H1 (cell line): ENCODE results near the gene NOP9. TPM values are rescaled to one million over a fixed set of nuclear protein-coding genes. Genes with fewer than 3 reads are reported as not detected.
A peak's percentile ranks its signal among the peaks of the same experiment; 100 is the strongest.

Experiments used
- CTCF ChIA-PET: fragments of 300-600 bp; sonication (Branson Sonifier 250); formaldehyde crosslinking; loops from one replicate; lab custom pipeline; 2021; ENCODE audit not compliant: partially characterized antibody; lab: Charles Lee
- POLR2A ChIA-PET: fragments of 300-600 bp; sonication (Branson Sonifier 250); formaldehyde crosslinking; loops from one replicate; lab custom pipeline; 2021; ENCODE audit warnings: inconsistent platforms; ENCODE audit not compliant: partially characterized antibody; lab: Charles Lee
- DNase-seq, 2 experiments: peaks; one replicate each; pipeline versions ENCODE4 v3.0.0 to v3.0.0-alpha.2; 2010 to 2022; ENCODE audit warnings: low spot score in 2 of 2, low read depth in 1 of 2, mixed read lengths in 1 of 2
- FAIRE-seq: peaks from 2 replicates; lab custom pipeline; 2011; peaks lifted over from hg19 to GRCh38; lab: Jason Lieb, UNC
- H2AFZ ChIP-seq: 2 replicates; pipeline ENCODE4 v1.8.1; 2012; ENCODE audit warnings: low read length, inconsistent platforms
- H2AK5ac ChIP-seq: 2 replicates; pipeline ENCODE4 v1.6.1; 2013; ENCODE audit warnings: low read depth, low read length
- H2BK120ac ChIP-seq: replicated peaks from 2 replicates; pipeline ENCODE3; 2013; ENCODE audit warnings: low read depth, low read length, inconsistent platforms
- H2BK12ac ChIP-seq: 2 replicates; pipeline ENCODE4 v1.6.1; 2013; ENCODE audit warnings: low read depth, low read length
- H2BK15ac ChIP-seq: 2 replicates; pipeline ENCODE4 v1.6.1; 2013; ENCODE audit warnings: low read length
- H2BK20ac ChIP-seq: 2 replicates; pipeline ENCODE4 v1.6.1; 2013; ENCODE audit warnings: low read length
- H2BK5ac ChIP-seq: 2 replicates; pipeline ENCODE4 v1.6.1; 2013; ENCODE audit warnings: low read depth, low read length
- H3K14ac ChIP-seq: 2 replicates; pipeline ENCODE4 v1.6.1; 2013; ENCODE audit warnings: inconsistent platforms; ENCODE audit not compliant: insufficient read length
- H3K18ac ChIP-seq: 2 replicates; pipeline ENCODE4 v1.6.1; 2013; ENCODE audit warnings: low read length; ENCODE audit errors: extremely low read depth
- H3K23ac ChIP-seq: 2 replicates; pipeline ENCODE4 v1.6.1; 2013; ENCODE audit warnings: inconsistent platforms; ENCODE audit not compliant: insufficient read length
- H3K23me2 ChIP-seq: 2 replicates; pipeline ENCODE4 v1.6.1; 2013; ENCODE audit warnings: low read depth, low read length
- H3K27ac ChIP-seq: 2 replicates; pipeline ENCODE4 v1.6.1; 2011; ENCODE audit warnings: low read depth, low read length, inconsistent platforms
- H3K27me3 ChIP-seq, 4 experiments: replicated peaks in 1 of 4; 1 replicate in 1 of 4; 2 replicates in 3 of 4; pipeline versions ENCODE4 v1.6.1 to v1.8.1; 2011 to 2013; ENCODE audit warnings: low read length in 3 of 4, mild to moderate bottlenecking in 3 of 4, inconsistent platforms in 2 of 4, mixed read lengths in 2 of 4, moderate library complexity in 1 of 4; ENCODE audit not compliant: control insufficient read depth in 3 of 4, insufficient read depth in 3 of 4; ENCODE audit errors: extremely low read depth in 1 of 4
- H3K36me3 ChIP-seq, 4 experiments: 2 replicates each; pipeline versions ENCODE4 v1.6.1 to v1.8.1; 2011 to 2013; ENCODE audit warnings: mild to moderate bottlenecking in 4 of 4, low read length in 3 of 4, moderate library complexity in 2 of 4, control low read depth in 1 of 4, inconsistent platforms in 1 of 4; ENCODE audit not compliant: insufficient read depth in 4 of 4, control insufficient read depth in 2 of 4
- H3K4ac ChIP-seq: replicated peaks from 2 replicates; pipeline ENCODE3; 2013; ENCODE audit warnings: low read length, low read depth, mixed read lengths, inconsistent platforms; ENCODE audit not compliant: insufficient read length
- H3K4me1 ChIP-seq, 4 experiments: replicated peaks in 1 of 4; 1 replicate in 1 of 4; 2 replicates in 3 of 4; pipeline versions ENCODE4 v1.6.1 to v1.8.1; 2011 to 2013; ENCODE audit warnings: low read length in 3 of 4, inconsistent platforms in 2 of 4, mixed read lengths in 1 of 4; ENCODE audit not compliant: insufficient read depth in 4 of 4, control insufficient read depth in 3 of 4
- H3K4me2 ChIP-seq, 2 experiments: 2 replicates each; pipeline versions ENCODE4 v1.6.1 to v1.8.1; 2011 to 2013; ENCODE audit warnings: low read depth in 2 of 2, low read length in 2 of 2, control low read depth in 1 of 2, inconsistent platforms in 1 of 2, mild to moderate bottlenecking in 1 of 2; ENCODE audit not compliant: insufficient read depth in 1 of 2
- H3K4me3 ChIP-seq, 4 experiments: fragments of 200-600, 300-600 bp in 1 of 4; sonication (generic), shearing (Covaris generic), sonication (Bioruptor Twin) in 1 of 4; 2 replicates each; pipeline versions ENCODE4 v1.5.1 to v1.8.1; 2011 to 2016; ENCODE audit warnings: low read length in 4 of 4, low read depth in 3 of 4, control low read depth in 2 of 4, inconsistent platforms in 2 of 4, mild to moderate bottlenecking in 2 of 4, mixed read lengths in 1 of 4, moderate library complexity in 1 of 4; ENCODE audit not compliant: insufficient read depth in 2 of 4; ENCODE audit errors: extremely low read depth in 1 of 4
- H3K56ac ChIP-seq: replicated peaks from 2 replicates; pipeline ENCODE3; 2013; ENCODE audit warnings: low read depth, mild to moderate bottlenecking, mixed read lengths, low read length, inconsistent platforms; ENCODE audit not compliant: insufficient read length
- H3K79me1 ChIP-seq: 2 replicates; pipeline ENCODE4 v1.6.1; 2013; ENCODE audit warnings: low read depth, low read length, control low read depth
- H3K79me2 ChIP-seq, 2 experiments: 2 replicates each; pipeline versions ENCODE4 v1.6.1 to v1.8.1; 2012 to 2013; ENCODE audit warnings: low read length in 2 of 2, mild to moderate bottlenecking in 2 of 2, inconsistent platforms in 1 of 2; ENCODE audit not compliant: insufficient read depth in 2 of 2, control insufficient read depth in 1 of 2
- H3K9ac ChIP-seq, 4 experiments: replicated peaks in 1 of 4; 1 replicate in 1 of 4; 2 replicates in 3 of 4; pipeline versions ENCODE4 v1.6.1 to v1.8.1; 2011 to 2013; ENCODE audit warnings: low read depth in 3 of 4, low read length in 3 of 4, control low read depth in 2 of 4, mild to moderate bottlenecking in 2 of 4, moderate library complexity in 2 of 4, inconsistent platforms in 1 of 4; ENCODE audit errors: extremely low read depth in 1 of 4
- H3K9me3 ChIP-seq, 2 experiments: 2 replicates each; pipeline versions ENCODE4 v1.6.1 to v1.8.1; 2012 to 2013; ENCODE audit warnings: mild to moderate bottlenecking in 2 of 2, moderate library complexity in 2 of 2, control low read depth in 1 of 2, inconsistent platforms in 1 of 2, low read depth in 1 of 2, low read length in 1 of 2, mixed read lengths in 1 of 2; ENCODE audit not compliant: insufficient read depth in 2 of 2
- H4K20me1 ChIP-seq, 2 experiments: replicated peaks in 1 of 2; 2 replicates each; pipeline versions ENCODE3 to v1.8.1; 2011 to 2013; ENCODE audit warnings: inconsistent platforms in 2 of 2, low read length in 2 of 2, mild to moderate bottlenecking in 1 of 2; ENCODE audit not compliant: insufficient read depth in 2 of 2, control insufficient read depth in 1 of 2
- H4K5ac ChIP-seq: 2 replicates; pipeline ENCODE4 v1.6.1; 2013; ENCODE audit warnings: low read length, low read depth, mixed read lengths, inconsistent platforms; ENCODE audit not compliant: insufficient read length
- H4K8ac ChIP-seq: 2 replicates; pipeline ENCODE4 v1.8.0; 2013; ENCODE audit warnings: mild to moderate bottlenecking, moderate library complexity, low read length, inconsistent platforms; ENCODE audit not compliant: insufficient read depth; ENCODE audit errors: extremely low read depth
- H4K91ac ChIP-seq: replicated peaks from 2 replicates; pipeline ENCODE3; 2013; ENCODE audit warnings: low read length, mixed read lengths, inconsistent platforms; ENCODE audit not compliant: insufficient read length
- CEBPB ChIP-seq: IDR thresholded peaks from 2 replicates; pipeline ENCODE4 v1.6.1; 2012; ENCODE audit warnings: low read depth, low read length
- CHD2 ChIP-seq: IDR thresholded peaks from 2 replicates; pipeline ENCODE4 v1.6.1; 2012; ENCODE audit warnings: low read length, improper control_type of control experiment
- KDM1A ChIP-seq: fragments of 200-600, 300-600 bp; sonication (generic); IDR thresholded peaks from 2 replicates; pipeline ENCODE4 v1.7.1; 2016; ENCODE audit warnings: mild to moderate bottlenecking, low read length, borderline replicate concordance
- POU5F1 ChIP-seq: IDR thresholded peaks from 2 replicates; pipeline ENCODE4 v1.6.1; 2011; ENCODE audit warnings: low read depth, mild to moderate bottlenecking, low read length, moderate library complexity
- SUZ12 ChIP-seq: fragments of 200-600 bp; sonication (generic); IDR thresholded peaks from 2 replicates; pipeline ENCODE4 v1.6.1; 2012; ENCODE audit warnings: mild to moderate bottlenecking, inconsistent platforms, low read length, moderate library complexity, mixed read lengths
- WGBS, 2 experiments: shearing (Covaris generic) in 1 of 2; methylation state at CpG; one replicate each; pipeline versions ENCODE4 v1.1.6 to v1.1.7; 2013 to 2015; ENCODE audit warnings: low lambda C conversion rate in 2 of 2, mixed read lengths in 2 of 2, inconsistent platforms in 1 of 2, low coverage in 1 of 2, missing lambda C conversion rate in 1 of 2; ENCODE audit not compliant: insufficient replicate concordance in 2 of 2, insufficient coverage in 1 of 2, insufficient read length in 1 of 2; ENCODE audit errors: extremely low coverage in 1 of 2, missing lambda C conversion rate in 1 of 2; 5-methylcytosine and 5-hydroxymethylcytosine counted together
- polyA plus RNA-seq, 7 experiments: library from polyadenylated mRNA; depleted of rRNA in 3 of 7; stranded (reverse) in 5 of 7; unstranded in 2 of 7; fragments of >200 nt in 5 of 7; fragments of 200-250 nt in 2 of 7; gene quantifications; 1 replicate in 5 of 7; 2 replicates in 1 of 7; 4 replicates in 1 of 7; pipeline versions ENCODE4 v1.2.1 to v1.2.3, GENCODE V29; 2011 to 2013; ENCODE audit warnings: missing spikeins in 2 of 7, mixed read lengths in 2 of 7
- total RNA-seq: library from RNA; stranded (reverse); fragmentation: NEBNext Ultra II Directional; extraction: Animal tissue kit (Norgen Biotek cat#: 25700); gene quantifications from 2 replicates; pipeline ENCODE4 v1.2.1, GENCODE V29; 2021
- TF ChIP-seq, protein P1 (sequence below), 3 experiments: IDR thresholded peaks; 1 replicate in 2 of 3; 2 replicates in 1 of 3; pipeline versions ENCODE4 v1.5.1 to v1.6.1; 2011; ENCODE audit warnings: low read length in 3 of 3, mild to moderate bottlenecking in 3 of 3, inconsistent platforms in 2 of 3, low read depth in 1 of 3, moderate library complexity in 1 of 3; ENCODE audit not compliant: insufficient read depth in 1 of 3; ENCODE audit errors: control extremely low read depth in 1 of 3
- TF ChIP-seq, protein P2 (sequence below): IDR thresholded peaks from 2 replicates; pipeline ENCODE4 v1.6.1; 2012; ENCODE audit warnings: inconsistent platforms
- TF ChIP-seq, protein P3 (sequence below): IDR thresholded peaks from 2 replicates; pipeline ENCODE4 v1.6.1; 2011; ENCODE audit warnings: low read depth, mild to moderate bottlenecking, low read length; ENCODE audit not compliant: insufficient read depth

NOP9 gene
- total and polyA plus RNA-seq, 2 of the 8 experiments (the other 6 are each of a cell fraction or from before 2014, with no cell fraction given), result 17.8 to 34.8 TPM

- H3K36me3 ChIP-seq, result no peaks in the 10 kb centered on the region
- H2AFZ ChIP-seq, result no peak overlapping the region
- H3K14ac ChIP-seq, result no peak overlapping the region
- no peak overlapping the region; the same call in 1 of the 2 replicates for H4K8ac ChIP-seq
- H3K27me3 ChIP-seq, result peaks cover 30 to 72% (median 46%) of the 10 kb centered on the region in 4 experiments
- no peak for DNase-seq
- CTCF ChIA-PET, result interaction anchor here (0.7 to 27.8 kb wide), 16 partner anchors 9 to 123 kb away, joined by 3 to 664 read pairs (median 13); partner anchors contain the start of genes CBLN3, CIDEB, KHNYN and LTB4R
- no peak overlapping the region for H2AK5ac ChIP-seq
- 84% methylated on average over 10 of the region's 10 CpGs; no CpG with 5 or more reads in 1 of the 2 experiments for WGBS, 2 experiments
- no peak overlapping the region for H3K23ac ChIP-seq
- no peaks in the 10 kb centered on the region for H3K79me2 ChIP-seq
- peaks cover 0 to 2% of the 10 kb centered on the region in 2 experiments for H4K20me1 ChIP-seq
- H3K56ac ChIP-seq, result no peak overlapping the region
- H2BK12ac ChIP-seq, result no peak overlapping the region
- no peak for FAIRE-seq
- H3K23me2 ChIP-seq, result peaks cover 18% of the 10 kb centered on the region
- no peak overlapping the region for H4K5ac ChIP-seq
- H3K4me2 ChIP-seq, result no peak overlapping the region; a peak in 1 of 4 replicates
- H3K4ac ChIP-seq, result no peak overlapping the region
- no peak overlapping the region for H2BK20ac ChIP-seq
- no peak overlapping the region for H2BK15ac ChIP-seq
- no peaks in the 10 kb centered on the region for H3K79me1 ChIP-seq
- POLR2A ChIA-PET, result interaction anchor here (1.2 to 5.8 kb wide), 4 partner anchors 15 to 111 kb away, joined by 3 to 46 read pairs (median 3); partner anchors contain the start of genes CBLN3 and KHNYN
- H3K9me3 ChIP-seq, result no peaks in the 10 kb centered on the region
- no peak overlapping the region for H4K91ac ChIP-seq
- no peak overlapping the region for H3K18ac ChIP-seq
- peaks cover 0 to 16% (median 9%) of the 10 kb centered on the region in 4 experiments; a peak in 5 of 7 replicates for H3K4me1 ChIP-seq
- H3K4me3 ChIP-seq, result 0 out of 8 replicates have a peak overlapping the region, but pooled peaks of 1 of the 4 experiments have one; percentile 62
- no peak overlapping the region for H2BK5ac ChIP-seq
- no peak overlapping the region for H2BK120ac ChIP-seq
- H3K27ac ChIP-seq, result no peak overlapping the region
- no peak overlapping the region for H3K9ac ChIP-seq
- TF ChIP-seq, protein P1, sequence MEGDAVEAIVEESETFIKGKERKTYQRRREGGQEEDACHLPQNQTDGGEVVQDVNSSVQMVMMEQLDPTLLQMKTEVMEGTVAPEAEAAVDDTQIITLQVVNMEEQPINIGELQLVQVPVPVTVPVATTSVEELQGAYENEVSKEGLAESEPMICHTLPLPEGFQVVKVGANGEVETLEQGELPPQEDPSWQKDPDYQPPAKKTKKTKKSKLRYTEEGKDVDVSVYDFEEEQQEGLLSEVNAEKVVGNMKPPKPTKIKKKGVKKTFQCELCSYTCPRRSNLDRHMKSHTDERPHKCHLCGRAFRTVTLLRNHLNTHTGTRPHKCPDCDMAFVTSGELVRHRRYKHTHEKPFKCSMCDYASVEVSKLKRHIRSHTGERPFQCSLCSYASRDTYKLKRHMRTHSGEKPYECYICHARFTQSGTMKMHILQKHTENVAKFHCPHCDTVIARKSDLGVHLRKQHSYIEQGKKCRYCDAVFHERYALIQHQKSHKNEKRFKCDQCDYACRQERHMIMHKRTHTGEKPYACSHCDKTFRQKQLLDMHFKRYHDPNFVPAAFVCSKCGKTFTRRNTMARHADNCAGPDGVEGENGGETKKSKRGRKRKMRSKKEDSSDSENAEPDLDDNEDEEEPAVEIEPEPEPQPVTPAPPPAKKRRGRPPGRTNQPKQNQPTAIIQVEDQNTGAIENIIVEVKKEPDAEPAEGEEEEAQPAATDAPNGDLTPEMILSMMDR (IDR thresholded peaks at IDR 0.05; ENCODE audit: control extremely low read depth in 1 of 3, insufficient read depth in 1 of 3, low read depth in 1 of 3, low read length in 3 of 3), result no peak
- TF ChIP-seq SUZ12 (no peak), CHD2 (no peak), POU5F1 (no peak), CEBPB (no peak), KDM1A (no peak)
- TF ChIP-seq, protein P2, sequence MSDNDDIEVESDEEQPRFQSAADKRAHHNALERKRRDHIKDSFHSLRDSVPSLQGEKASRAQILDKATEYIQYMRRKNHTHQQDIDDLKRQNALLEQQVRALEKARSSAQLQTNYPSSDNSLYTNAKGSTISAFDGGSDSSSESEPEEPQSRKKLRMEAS, result no peak
- TF ChIP-seq, protein P3, sequence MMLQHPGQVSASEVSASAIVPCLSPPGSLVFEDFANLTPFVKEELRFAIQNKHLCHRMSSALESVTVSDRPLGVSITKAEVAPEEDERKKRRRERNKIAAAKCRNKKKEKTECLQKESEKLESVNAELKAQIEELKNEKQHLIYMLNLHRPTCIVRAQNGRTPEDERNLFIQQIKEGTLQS, result no peak
These were observed 31.5 kb downstream of the NOP9 start for GRCh38 chr14:24330973-24331674.
